Endothelial cell of umbilical vein (primary cell): Measurements from ENCODE around the gene ZSCAN25. TPM values are rescaled to one million over a fixed set of nuclear protein-coding genes. Genes with fewer than 3 reads are reported as not detected.

Experiments
- BruUV-seq: library from RNA; stranded (reverse); fragments of 400-500 nt; replicated peaks from 2 replicates; lab custom pipeline; 2021; lab: Mats Ljungman, UMichigan
- CTCF ChIA-PET: fragments of 300-600, 350-600 bp; sonication (Branson Sonifier 250); formaldehyde crosslinking; loops from one replicate; lab custom pipeline; 2021; ENCODE audit warnings: antibody characterized with exemption, inconsistent platforms; lab: Charles Lee
- POLR2A ChIA-PET: fragments of 300-600, 350-600 bp; sonication (Branson Sonifier 250); formaldehyde crosslinking; loops from one replicate; lab custom pipeline; 2021; ENCODE audit warnings: antibody characterized with exemption, inconsistent platforms; lab: Charles Lee
- DNase-seq: peaks from one replicate; pipeline ENCODE4 v3.0.0-alpha.2; 2011; ENCODE audit warnings: low read depth, low spot score
- FAIRE-seq: peaks from 2 replicates; lab custom pipeline; 2011; peaks lifted over from hg19 to GRCh38; lab: Jason Lieb, UNC
- H2AFZ ChIP-seq: 2 replicates; pipeline ENCODE4 v1.6.0; 2012; ENCODE audit warnings: low read depth, low read length, control low read depth, inconsistent platforms
- H3K27ac ChIP-seq: 2 replicates; pipeline ENCODE4 v1.5.1; 2011; ENCODE audit warnings: low read depth, mild to moderate bottlenecking, control low read depth, low read length, moderate library complexity; ENCODE audit not compliant: insufficient read depth
- H3K27me3 ChIP-seq, 2 experiments: 2 replicates each; pipeline versions ENCODE4 v1.6.0 to v1.6.1; 2011; ENCODE audit warnings: low read length in 2 of 2, mixed read lengths in 1 of 2; ENCODE audit not compliant: control insufficient read depth in 2 of 2, insufficient read depth in 2 of 2
- H3K36me3 ChIP-seq, 2 experiments: 2 replicates in 1 of 2; 3 replicates in 1 of 2; pipeline ENCODE4 v1.5.1; 2011; ENCODE audit warnings: low read length in 2 of 2, mild to moderate bottlenecking in 1 of 2, moderate library complexity in 1 of 2; ENCODE audit not compliant: control insufficient read depth in 2 of 2, insufficient read depth in 2 of 2; ENCODE audit errors: extremely low read depth in 1 of 2
- H3K4me1 ChIP-seq: 3 replicates; pipeline ENCODE4 v1.5.1; 2011; ENCODE audit warnings: mild to moderate bottlenecking, low read length; ENCODE audit not compliant: control insufficient read depth, insufficient read depth; ENCODE audit errors: extremely low read depth
- H3K4me2 ChIP-seq: 2 replicates; pipeline ENCODE4 v1.6.1; 2011; ENCODE audit warnings: low read length, control low read depth, mixed read lengths; ENCODE audit not compliant: insufficient read depth
- H3K4me3 ChIP-seq, 3 experiments: fragments of 200-600 bp in 1 of 3; sonication (generic), shearing (Covaris generic) in 1 of 3; replicated peaks in 1 of 3; 2 replicates each; pipeline ENCODE4 v1.5.1; 2011 to 2016; ENCODE audit warnings: control low read depth in 3 of 3, low read length in 3 of 3, mild to moderate bottlenecking in 2 of 3, inconsistent platforms in 1 of 3, low read depth in 1 of 3, moderate library complexity in 1 of 3; ENCODE audit not compliant: insufficient read depth in 1 of 3
- H3K79me2 ChIP-seq: 2 replicates; pipeline ENCODE4 v1.6.0; 2012; ENCODE audit warnings: low read length, inconsistent platforms; ENCODE audit not compliant: control insufficient read depth, insufficient read depth
- H3K9ac ChIP-seq: replicated peaks from 2 replicates; pipeline ENCODE3; 2011; ENCODE audit warnings: low read length, control low read depth; ENCODE audit not compliant: insufficient read depth; ENCODE audit errors: extremely low read depth
- H3K9me1 ChIP-seq: replicated peaks from 3 replicates; pipeline ENCODE4 v1.6.0; 2011; ENCODE audit warnings: mild to moderate bottlenecking, low read length; ENCODE audit not compliant: control insufficient read depth, insufficient read depth; ENCODE audit errors: extremely low read depth
- H3K9me3 ChIP-seq: replicated peaks from 2 replicates; pipeline ENCODE4 v1.5.1; 2012; ENCODE audit warnings: low read length, inconsistent platforms; ENCODE audit not compliant: control insufficient read depth, insufficient read depth
- H4K20me1 ChIP-seq: replicated peaks from 2 replicates; pipeline ENCODE3; 2011; ENCODE audit warnings: mild to moderate bottlenecking, low read length; ENCODE audit not compliant: control insufficient read depth, insufficient read depth; ENCODE audit errors: extremely low read depth
- CTCF ChIP-seq, 2 donors: IDR thresholded peaks; 1 replicate in 1 of 2; 2 replicates in 1 of 2; pipeline ENCODE4 v1.5.1; 2011; ENCODE audit warnings: low read length in 2 of 2, mild to moderate bottlenecking in 2 of 2, moderate library complexity in 2 of 2, control low read depth in 1 of 2, inconsistent platforms in 1 of 2, low read depth in 1 of 2; ENCODE audit not compliant: insufficient read depth in 1 of 2; ENCODE audit errors: extremely low read depth in 1 of 2
- EZH2 ChIP-seq: IDR thresholded peaks from 2 replicates; pipeline ENCODE4 v1.6.1; 2012; ENCODE audit warnings: borderline replicate concordance, low read depth, mild to moderate bottlenecking, moderate library complexity, low read length, inconsistent platforms; ENCODE audit not compliant: severe bottlenecking
- FOS ChIP-seq: IDR thresholded peaks from 2 replicates; pipeline ENCODE4 v1.6.1; 2011; ENCODE audit warnings: mild to moderate bottlenecking, low read length, moderate library complexity, borderline replicate concordance; ENCODE audit not compliant: insufficient read depth
- GATA2 ChIP-seq: IDR thresholded peaks from 2 replicates; pipeline ENCODE4 v1.7.0; 2011; ENCODE audit warnings: low read depth, mild to moderate bottlenecking, moderate library complexity, mixed read lengths, low read length; ENCODE audit not compliant: insufficient read length, insufficient read depth
- JUN ChIP-seq: IDR thresholded peaks from 2 replicates; pipeline ENCODE4 v1.6.1; 2011; ENCODE audit warnings: borderline replicate concordance, low read depth; ENCODE audit not compliant: insufficient read length, insufficient read depth
- MAX ChIP-seq: IDR thresholded peaks from 2 replicates; pipeline ENCODE4 v1.6.1; 2011; ENCODE audit not compliant: insufficient read depth, insufficient read length
- MYC ChIP-seq: IDR thresholded peaks from one replicate; pipeline ENCODE4 v1.6.1; 2011; ENCODE audit warnings: mild to moderate bottlenecking, low read depth, low read length
- POLR2A ChIP-seq: IDR thresholded peaks from 2 replicates; pipeline ENCODE4 v1.6.1; 2012; ENCODE audit warnings: low read depth, mild to moderate bottlenecking, control low read depth, low read length
- POLR2AphosphoS5 ChIP-seq: IDR thresholded peaks from 2 replicates; pipeline ENCODE4 v1.6.1; 2012; ENCODE audit warnings: low read depth, mild to moderate bottlenecking, control low read depth, low read length, moderate library complexity; ENCODE audit not compliant: insufficient read depth
- dilution Hi-C: fragments of 300-500 bp; cut with MboI; formaldehyde crosslinking; loops from one replicate; pipeline ENCODE4 v1.15.0; 2019; ENCODE audit warnings: low sequenced_read_pairs; ENCODE audit not compliant: extremely low pct_ligation_motif_present
- intact Hi-C: fragments of 100-400 bp; cut with micrococcal nuclease; formaldehyde crosslinking; loops from one replicate; pipeline ENCODE4 v1.10.0; 2022
- polyA plus RNA-seq, 4 experiments: library from polyadenylated mRNA; depleted of rRNA in 3 of 4; stranded (reverse) in 3 of 4; unstranded in 1 of 4; fragments of >200 nt; gene quantifications; 2 replicates each; pipeline versions ENCODE4 v1.2.1 to v1.2.3, GENCODE V29; 2011 to 2012; ENCODE audit warnings: missing spikeins in 1 of 4
- total RNA-seq: library from RNA; stranded (reverse); gene quantifications from 2 replicates; pipeline ENCODE4 v1.2.3, GENCODE V29; 2021

Gene ZSCAN25
- total and polyA plus RNA-seq, 2 donors (not counting 3 experiments of a cell fraction or from before 2014, with no cell fraction given) = 8.9 to 13.8 TPM

GRCh38 chr7:99601656-99602310 lies 15.0 kb upstream of the ZSCAN25 start:
- H3K27ac ChIP-seq = no peak overlapping the region
- H3K36me3 ChIP-seq = no peaks in the 10 kb centered on the region
- dilution Hi-C loops = no loop called here
- no peak overlapping the region for H3K4me3 ChIP-seq
- ChIA-PET POLR2A (no interaction called here), CTCF (no interaction called here)
- DNase-seq = no peak
- no peak overlapping the region for H3K4me2 ChIP-seq
- no peak overlapping the region for H2AFZ ChIP-seq
- H3K9me3 ChIP-seq = no peaks in the 10 kb centered on the region
- no peak overlapping the region for H3K9ac ChIP-seq
- H3K79me2 ChIP-seq = no peaks in the 10 kb centered on the region
- no peaks in the 10 kb centered on the region for H4K20me1 ChIP-seq
- no peaks in the 10 kb centered on the region for H3K4me1 ChIP-seq
- no peaks in the 10 kb centered on the region for H3K9me1 ChIP-seq
- no peak for FAIRE-seq
- no TSS peak for BruUV-seq
- intact Hi-C loops = no loop called here
- no peaks in the 10 kb centered on the region for H3K27me3 ChIP-seq
- no peak for TF ChIP-seq GATA2
- TF ChIP-seq FOS = no peak
- TF ChIP-seq EZH2 = no peak
- TF ChIP-seq MAX = no peak
- no peak for TF ChIP-seq POLR2AphosphoS5
- no peak for TF ChIP-seq CTCF (IDR thresholded peaks at IDR 0.05; ENCODE audit: extremely low read depth in 1 of 2, insufficient read depth in 1 of 2, low read depth in 1 of 2, low read length in 2 of 2)
- no peak for TF ChIP-seq JUN
- TF ChIP-seq MYC = no peak
- no peak for TF ChIP-seq POLR2A
